ENCODE results near the gene PAPPA2. TPM values are rescaled to one million over a fixed set of nuclear protein-coding genes. Genes with fewer than 3 reads are reported as not detected.
A peak's percentile ranks its signal among the peaks of the same experiment; 100 is the strongest.

Gene PAPPA2
- total and polyA plus RNA-seq, 2 of the 4 experiments (the other 2 are of a cell fraction): 0.10 to 0.18 TPM

- Histone ChIP-seq H3K36me3 (ENCODE audit: control insufficient read depth, insufficient read depth, low read length) (no peaks in the 10 kb centered on the region), H2AK5ac (ENCODE audit: low read depth, low read length) (no peak overlapping the region), H3K9me1 (ENCODE audit: insufficient read depth, low read length) (no peaks in the 10 kb centered on the region), H2BK5ac (ENCODE audit: low read depth, low read length, poor library complexity, severe bottlenecking) (no peak overlapping the region), H2BK120ac (ENCODE audit: low read depth, low read length) (no peak overlapping the region), H2AFZ (replicated peaks; ENCODE audit: low read length, poor library complexity) (no peak overlapping the region), H3K9me3 (ENCODE audit: control insufficient read depth, insufficient read depth, low read length) (peaks cover 1% of the 10 kb centered on the region; the same call in 1 of the 2 replicates), H3K4me3 (ENCODE audit: insufficient read depth, low read depth, low read length) (no peak overlapping the region), H2BK20ac (ENCODE audit: low read depth, low read length) (no peak overlapping the region), H3K56ac (ENCODE audit: extremely low read depth, insufficient read depth, low read length) (no peak overlapping the region), H3K4me2 (ENCODE audit: low read depth, low read length) (no peak overlapping the region), H3K79me1 (ENCODE audit: low read depth in 1 of 2, low read length in 2 of 2) (no peaks in the 10 kb centered on the region), H3K4ac (ENCODE audit: low read depth, low read length) (no peak overlapping the region), H2BK15ac (ENCODE audit: low read depth, low read length) (no peak overlapping the region), H4K5ac (ENCODE audit: low read depth, low read length) (no peak overlapping the region), H3K4me1 (ENCODE audit: control insufficient read depth, insufficient read depth, low read length) (no peaks in the 10 kb centered on the region), H4K91ac (ENCODE audit: insufficient read depth, low read depth, low read length) (no peak overlapping the region), H4K8ac (ENCODE audit: low read depth in 2 of 2, low read length in 2 of 2) (no peak overlapping the region), H3K27me3 (ENCODE audit: control insufficient read depth, insufficient read depth, low read length) (no peaks in the 10 kb centered on the region), H2AK9ac (replicated peaks; ENCODE audit: low read depth, low read length, poor library complexity) (no peak overlapping the region), H3K23ac (ENCODE audit: low read depth, low read length) (no peak overlapping the region), H3K27ac (ENCODE audit: insufficient read depth, low read length) (no peak overlapping the region), H3K14ac (replicated peaks; ENCODE audit: low read depth, low read length) (no peak overlapping the region), H3K9ac (ENCODE audit: low read depth, low read length) (no peak overlapping the region), H4K20me1 (ENCODE audit: insufficient read depth, low read length) (no peaks in the 10 kb centered on the region), H3K18ac (ENCODE audit: low read depth, low read length) (no peak overlapping the region)
- TF ChIP-seq RAD21 (IDR thresholded peaks at IDR 0.05; ENCODE audit: low read length): peak; percentile 32
- TF ChIP-seq POLR2A (IDR thresholded peaks at IDR 0.05; ENCODE audit: low read depth, low read length): no peak
- TF ChIP-seq MAFK (IDR thresholded peaks at IDR 0.05; ENCODE audit: low read depth, low read length): no peak
- TF ChIP-seq CTCF (conservative IDR thresholded peaks at IDR 0.05; ENCODE audit: low read depth, low read length): peak; percentile 17; the same call in 1 of the 2 replicates
- CTCF ChIA-PET: no interaction called here
- dilution Hi-C loops (cut with HindIII; ENCODE audit: low sequenced_read_pairs, unreplicated experiment): no loop called here
- POLR2A ChIA-PET (ENCODE audit: unreplicated experiment): no interaction called here
- ATAC-seq (ENCODE audit: low read depth): no peak
- intact Hi-C loops (cut with micrococcal nuclease): loop anchor here (10.0 kb wide), 1 partner anchor 392 kb away; no protein-coding TSS in a partner anchor
- 8% methylated on average over 2 of the region's 3 CpGs; no CpG with 5 or more reads in 1 of the 2 experiments for WGBS, 2 experiments (ENCODE audit: extremely low coverage in 2 of 2, insufficient read length in 1 of 2)
- DNase-seq: no peak
- no TSS peak for BruUV-seq (replicated peaks)
- in situ Hi-C loops (cut with MboI; ENCODE audit: low sequenced_read_pairs): no loop called here
Observed at GRCh38 chr1:176466514-176466913, 3.5 kb downstream of the PAPPA2 start.
